B cell (primary cell): ENCODE results near the gene CHCHD3.

Experiments used
- EZH2 ChIP-seq: IDR thresholded peaks from 2 replicates; pipeline ENCODE4 v1.6.1; 2012; ENCODE audit warnings: borderline replicate concordance, low read depth, mild to moderate bottlenecking, moderate library complexity, low read length; ENCODE audit not compliant: insufficient read depth, poor library complexity, severe bottlenecking
- TF ChIP-seq, protein P1 (sequence below): fragments of 200-600 bp; IDR thresholded peaks from one replicate; pipeline ENCODE4 v1.8.0; 2022; ENCODE audit warnings: antibody characterized with exemption, mild to moderate bottlenecking

DNA sequence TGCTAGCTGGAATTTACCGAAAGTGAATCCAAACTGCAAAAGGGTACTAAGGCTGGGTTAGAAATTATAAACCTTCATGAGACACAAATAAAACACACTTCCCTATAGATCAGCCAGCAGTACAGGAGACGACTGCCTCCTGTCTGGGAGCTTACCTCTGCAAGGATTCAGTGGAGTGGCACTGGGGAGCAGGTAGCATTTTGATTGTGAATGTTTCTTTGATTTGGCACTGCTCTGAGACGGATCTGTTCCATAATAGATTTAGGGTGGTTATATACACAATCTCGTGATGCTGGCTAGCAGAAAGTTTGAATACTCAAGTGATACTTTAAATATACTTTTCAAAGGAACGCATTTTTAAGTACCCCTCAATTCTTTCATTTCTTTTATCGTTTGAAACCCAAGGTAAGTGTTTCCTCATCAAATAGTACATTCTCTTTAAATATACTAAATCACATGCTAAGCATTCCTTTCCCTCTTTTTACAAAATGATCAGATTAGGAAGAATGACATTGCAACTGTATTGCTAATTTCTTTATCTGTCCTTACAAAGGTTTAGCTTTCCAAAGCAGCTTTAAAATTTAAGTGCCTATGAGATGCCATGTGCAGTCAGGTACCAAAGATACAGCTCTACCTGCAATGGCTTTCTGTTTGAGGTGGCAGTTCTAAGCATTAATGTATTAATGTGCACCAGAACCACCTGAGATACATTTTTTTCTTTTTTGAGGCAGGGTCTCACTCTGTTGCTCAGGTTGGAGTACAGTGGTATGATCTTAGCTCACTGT is 20.6 kb upstream of the CHCHD3 start:
- TF ChIP-seq, protein P1, sequence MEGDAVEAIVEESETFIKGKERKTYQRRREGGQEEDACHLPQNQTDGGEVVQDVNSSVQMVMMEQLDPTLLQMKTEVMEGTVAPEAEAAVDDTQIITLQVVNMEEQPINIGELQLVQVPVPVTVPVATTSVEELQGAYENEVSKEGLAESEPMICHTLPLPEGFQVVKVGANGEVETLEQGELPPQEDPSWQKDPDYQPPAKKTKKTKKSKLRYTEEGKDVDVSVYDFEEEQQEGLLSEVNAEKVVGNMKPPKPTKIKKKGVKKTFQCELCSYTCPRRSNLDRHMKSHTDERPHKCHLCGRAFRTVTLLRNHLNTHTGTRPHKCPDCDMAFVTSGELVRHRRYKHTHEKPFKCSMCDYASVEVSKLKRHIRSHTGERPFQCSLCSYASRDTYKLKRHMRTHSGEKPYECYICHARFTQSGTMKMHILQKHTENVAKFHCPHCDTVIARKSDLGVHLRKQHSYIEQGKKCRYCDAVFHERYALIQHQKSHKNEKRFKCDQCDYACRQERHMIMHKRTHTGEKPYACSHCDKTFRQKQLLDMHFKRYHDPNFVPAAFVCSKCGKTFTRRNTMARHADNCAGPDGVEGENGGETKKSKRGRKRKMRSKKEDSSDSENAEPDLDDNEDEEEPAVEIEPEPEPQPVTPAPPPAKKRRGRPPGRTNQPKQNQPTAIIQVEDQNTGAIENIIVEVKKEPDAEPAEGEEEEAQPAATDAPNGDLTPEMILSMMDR, result no peak
- TF ChIP-seq EZH2, result no peak
